HEK293T (cell line): ENCODE results near the gene CAB39L.

Experiments used
- CTCF ChIA-PET: fragments of 350-600 bp; formaldehyde crosslinking; extraction: SDS; loops from one replicate; lab custom pipeline; 2021; ENCODE audit warnings: antibody characterized with exemption, inconsistent platforms; lab: Yijun Ruan, JAX
- POLR2A ChIA-PET: fragments of 350-600 bp; formaldehyde crosslinking; extraction: SDS; loops from one replicate; lab custom pipeline; 2020; ENCODE audit warnings: antibody characterized with exemption, inconsistent platforms; lab: Yijun Ruan, JAX
- DNase-seq: peaks from one replicate; pipeline ENCODE4 v3.0.0; 2012; ENCODE audit warnings: mixed read lengths; ENCODE audit errors: extremely low spot score
- ARNT ChIP-seq: fragments of 450-650 bp; IDR thresholded peaks from 2 replicates; pipeline ENCODE4 v1.6.1; 2017; ENCODE audit warnings: mild to moderate bottlenecking
- BHLHE40 ChIP-seq: fragments of 450-650 bp; IDR thresholded peaks from 2 replicates; pipeline ENCODE4 v1.6.1; 2016; ENCODE audit warnings: mild to moderate bottlenecking, moderate library complexity, borderline replicate concordance
- CTBP1 ChIP-seq: fragments of 450-650 bp; IDR thresholded peaks from 2 replicates; pipeline ENCODE4 v1.6.1; 2016; ENCODE audit warnings: borderline replicate concordance
- ELF4 ChIP-seq: fragments of 450-650 bp; IDR thresholded peaks from 2 replicates; pipeline ENCODE4 v1.6.1; 2017; ENCODE audit warnings: antibody characterized with exemption
- FOXA1 ChIP-seq: fragments of 450-650 bp; IDR thresholded peaks from 2 replicates; pipeline ENCODE4 v1.6.1; 2016; ENCODE audit warnings: mild to moderate bottlenecking
- FOXK2 ChIP-seq: fragments of 450-650 bp; IDR thresholded peaks from 2 replicates; pipeline ENCODE4 v1.6.1; 2016; ENCODE audit warnings: mild to moderate bottlenecking
- FOXM1 ChIP-seq: fragments of 450-650 bp; IDR thresholded peaks from 2 replicates; pipeline ENCODE4 v1.6.1; 2017; ENCODE audit warnings: mild to moderate bottlenecking, borderline replicate concordance
- HDGF ChIP-seq: fragments of 450-650 bp; IDR thresholded peaks from 2 replicates; pipeline ENCODE4 v1.6.1; 2017; ENCODE audit warnings: antibody characterized with exemption, borderline replicate concordance
- L3MBTL2 ChIP-seq: fragments of 450-650 bp; conservative IDR thresholded peaks from 2 replicates; pipeline ENCODE4 v1.6.1; 2016; ENCODE audit warnings: mild to moderate bottlenecking
- LEF1 ChIP-seq: fragments of 450-650 bp; IDR thresholded peaks from 2 replicates; pipeline ENCODE4 v1.6.1; 2017; ENCODE audit warnings: mild to moderate bottlenecking, borderline replicate concordance
- NFRKB ChIP-seq: fragments of 450-650 bp; IDR thresholded peaks from 2 replicates; pipeline ENCODE4 v1.6.1; 2016; ENCODE audit warnings: mild to moderate bottlenecking, moderate library complexity
- SP1 ChIP-seq: fragments of 450-650 bp; IDR thresholded peaks from 2 replicates; pipeline ENCODE4 v1.6.1; 2017
- SUZ12 ChIP-seq: fragments of 450-650 bp; IDR thresholded peaks from 2 replicates; pipeline ENCODE4 v1.6.1; 2016; ENCODE audit warnings: mild to moderate bottlenecking
- TARDBP ChIP-seq: fragments of 450-650 bp; IDR thresholded peaks from 2 replicates; pipeline ENCODE4 v1.6.1; 2016
- ZNF384 ChIP-seq: fragments of 450-650 bp; IDR thresholded peaks from 2 replicates; pipeline ENCODE4 v1.6.1; 2016
- TF ChIP-seq, protein P1 (sequence below): fragments of 450-650 bp; IDR thresholded peaks from 2 replicates; pipeline ENCODE4 v1.6.1; 2016

Gene CAB39L

DNA sequence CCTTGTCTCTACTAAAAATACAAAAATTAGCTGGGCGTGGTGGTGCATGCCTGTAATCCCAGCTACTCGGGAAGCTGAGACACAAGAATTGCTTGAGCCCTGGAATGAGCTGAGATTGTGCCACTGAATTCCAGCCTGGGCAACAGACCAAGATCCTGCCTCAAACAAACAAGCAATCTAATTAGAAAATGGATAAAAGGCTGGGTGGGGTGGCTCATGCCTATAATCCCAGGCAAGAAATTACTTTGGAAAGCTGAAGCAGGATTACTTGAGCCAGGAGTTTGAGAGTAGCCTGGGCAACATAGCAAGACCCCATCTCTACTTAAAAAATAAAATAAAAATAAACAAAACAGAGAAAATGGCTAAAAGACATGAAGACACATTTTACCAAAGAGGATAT lies 77.0 kb downstream of the CAB39L start:
- TF ChIP-seq FOXK2 = no peak
- no peak for TF ChIP-seq HDGF
- TF ChIP-seq L3MBTL2 = no peak
- no peak for TF ChIP-seq SUZ12
- TF ChIP-seq BHLHE40 = no peak
- TF ChIP-seq SP1 = no peak
- no peak for TF ChIP-seq LEF1
- no peak for TF ChIP-seq ARNT
- no peak for TF ChIP-seq TARDBP
- TF ChIP-seq ELF4 = no peak
- no peak for TF ChIP-seq FOXM1
- TF ChIP-seq ZNF384 = no peak
- CTCF ChIA-PET = no interaction called here
- DNase-seq = no peak
- POLR2A ChIA-PET = no interaction called here

DNA sequence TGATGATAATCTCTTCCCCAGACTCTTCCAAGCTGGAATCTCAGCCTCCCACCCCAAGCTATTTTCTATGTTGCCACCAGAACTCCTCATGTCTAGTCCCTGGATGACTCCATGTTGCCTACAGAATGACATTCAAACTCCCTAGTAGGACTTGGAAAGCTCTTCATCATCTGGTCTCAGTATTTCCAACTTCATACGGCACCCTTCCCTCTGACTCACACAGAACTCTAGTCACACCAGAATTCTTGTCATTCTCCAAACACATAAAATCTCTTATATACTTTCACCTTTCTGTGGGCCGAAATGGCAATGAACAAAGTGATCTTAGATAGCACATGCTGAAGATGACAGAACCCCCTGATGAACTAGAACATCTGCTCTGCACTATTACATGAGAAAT lies 86.2 kb downstream of the CAB39L start:
- TF ChIP-seq BHLHE40 (no peak), ARNT (no peak), NFRKB (no peak), SP1 (no peak), LEF1 (no peak), ZNF384 (no peak), ELF4 (no peak), SUZ12 (no peak), CTBP1 (no peak), HDGF (no peak), FOXK2 (no peak), L3MBTL2 (no peak), TARDBP (no peak), FOXM1 (no peak), FOXA1 (no peak)
- TF ChIP-seq, protein P1, sequence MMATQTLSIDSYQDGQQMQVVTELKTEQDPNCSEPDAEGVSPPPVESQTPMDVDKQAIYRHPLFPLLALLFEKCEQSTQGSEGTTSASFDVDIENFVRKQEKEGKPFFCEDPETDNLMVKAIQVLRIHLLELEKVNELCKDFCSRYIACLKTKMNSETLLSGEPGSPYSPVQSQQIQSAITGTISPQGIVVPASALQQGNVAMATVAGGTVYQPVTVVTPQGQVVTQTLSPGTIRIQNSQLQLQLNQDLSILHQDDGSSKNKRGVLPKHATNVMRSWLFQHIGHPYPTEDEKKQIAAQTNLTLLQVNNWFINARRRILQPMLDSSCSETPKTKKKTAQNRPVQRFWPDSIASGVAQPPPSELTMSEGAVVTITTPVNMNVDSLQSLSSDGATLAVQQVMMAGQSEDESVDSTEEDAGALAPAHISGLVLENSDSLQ = no peak
- ChIA-PET POLR2A (no interaction called here), CTCF (no interaction called here)
- no peak for DNase-seq

DNA sequence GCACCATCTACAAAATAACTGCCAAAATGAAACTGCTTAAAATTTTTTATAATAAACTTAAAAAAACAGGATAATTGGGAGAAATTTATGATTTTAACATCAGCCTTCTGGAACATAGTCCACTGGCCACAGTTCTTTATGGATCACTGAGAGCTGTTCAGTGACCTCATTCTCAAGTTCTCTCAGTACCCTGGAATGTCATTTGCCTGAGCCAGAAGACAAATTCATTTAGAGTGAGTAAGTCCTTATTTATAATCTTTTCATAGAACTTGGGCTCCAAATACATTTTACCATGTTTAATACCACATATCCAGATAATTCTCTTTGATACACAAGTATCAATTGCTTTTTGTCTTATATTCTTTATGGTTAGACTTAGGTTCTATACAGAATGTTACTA lies 87.6 kb downstream of the CAB39L start:
- ChIA-PET CTCF (no interaction called here), POLR2A (no interaction called here)
- no peak for TF ChIP-seq BHLHE40
- no peak for TF ChIP-seq NFRKB
- TF ChIP-seq, protein P1 = no peak
- TF ChIP-seq CTBP1 = no peak
- no peak for TF ChIP-seq TARDBP
- no peak for TF ChIP-seq ARNT
- no peak for DNase-seq

DNA sequence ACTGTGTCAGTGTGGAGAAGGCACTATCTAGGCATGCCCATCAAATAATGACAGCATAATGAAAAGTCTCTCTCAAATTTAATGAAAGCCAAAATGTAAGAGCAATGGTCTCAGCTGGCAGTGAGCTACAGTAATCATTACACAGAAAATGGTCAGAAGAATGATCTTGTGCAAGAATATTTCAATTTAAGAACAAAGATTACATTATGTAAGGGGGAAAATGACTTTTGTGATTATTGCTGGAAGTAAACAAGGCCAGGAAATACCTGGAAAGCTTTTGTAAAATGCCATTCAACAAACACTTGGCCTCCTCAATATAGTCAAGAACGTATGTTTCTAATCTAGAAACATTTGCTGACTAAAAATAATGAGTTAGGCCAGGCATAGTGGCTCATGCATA lies 89.1 kb downstream of the CAB39L start:
- no peak for DNase-seq
- POLR2A ChIA-PET = no interaction called here
- TF ChIP-seq ARNT (no peak), CTBP1 (no peak), LEF1 (no peak), BHLHE40 (no peak), SP1 (no peak), HDGF (no peak)
- TF ChIP-seq, protein P1 = no peak
- CTCF ChIA-PET = no interaction called here

DNA sequence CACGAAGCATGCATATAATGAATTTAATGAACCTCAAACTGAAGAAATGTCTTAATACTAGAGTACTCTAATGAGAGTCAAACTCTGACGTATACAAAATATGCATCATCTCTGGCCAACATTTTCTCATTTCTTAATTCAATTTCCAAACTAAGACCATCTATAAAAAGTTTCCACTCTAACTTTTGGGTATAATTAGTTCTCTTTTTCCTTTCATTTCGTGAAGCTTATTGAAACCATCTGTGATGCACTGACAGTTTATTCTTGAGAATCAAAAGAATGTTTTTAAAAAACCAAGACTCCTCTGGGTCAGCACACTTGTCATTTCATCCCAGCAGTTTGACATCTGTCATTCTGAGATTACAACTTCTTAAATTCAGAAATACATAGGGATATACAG lies 90.0 kb downstream of the CAB39L start:
- TF ChIP-seq FOXM1 = no peak
- DNase-seq = no peak
- CTCF ChIA-PET = no interaction called here
- POLR2A ChIA-PET = no interaction called here

DNA sequence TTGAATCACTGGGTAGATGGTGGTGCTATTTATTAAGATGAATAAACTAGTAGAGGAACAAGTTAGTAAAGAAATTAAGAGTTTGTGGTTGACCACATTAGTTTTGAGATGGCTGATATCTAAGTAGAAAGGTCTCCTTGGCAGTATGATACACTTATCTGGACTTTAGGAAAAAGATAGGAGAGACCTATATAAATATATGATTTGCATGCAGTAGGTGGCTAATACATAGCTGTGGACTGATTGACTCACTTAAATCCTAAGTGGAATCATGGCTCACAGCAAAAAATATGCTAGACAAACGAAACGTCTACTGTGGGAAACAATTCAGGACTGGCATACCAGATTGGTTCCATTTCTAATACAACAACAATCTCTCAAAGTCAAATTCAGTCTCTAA lies 92.0 kb downstream of the CAB39L start:
- TF ChIP-seq FOXK2 = no peak
- TF ChIP-seq, protein P1 = no peak
- no peak for TF ChIP-seq SUZ12
- no peak for TF ChIP-seq BHLHE40
- no peak for TF ChIP-seq HDGF
- TF ChIP-seq ZNF384 = no peak
- no peak for TF ChIP-seq TARDBP
- no peak for TF ChIP-seq FOXM1
- no peak for TF ChIP-seq ARNT
- no peak for TF ChIP-seq SP1
- TF ChIP-seq FOXA1 = no peak
- no peak for TF ChIP-seq NFRKB
- no peak for TF ChIP-seq ELF4
- no peak for TF ChIP-seq L3MBTL2
- no peak for TF ChIP-seq CTBP1
- no peak for TF ChIP-seq LEF1
- ChIA-PET CTCF (no interaction called here), POLR2A (no interaction called here)
- DNase-seq = no peak
